B cell (primary cell): ENCODE measurements around the gene ANGEL2. TPM values are rescaled to one million over a fixed set of nuclear protein-coding genes. Genes with fewer than 3 reads are reported as not detected.

Experiments
- ATAC-seq: fragments of 200-7000 bp; cut with Tn5 transposase; one replicate; pipeline ENCODE4 v1.10.0; 2021; ENCODE audit warnings: low read depth, mild to moderate bottlenecking, moderate number of reproducible peaks, moderate library complexity
- CTCF ChIA-PET: fragments of 350-600 bp; sonication (Branson Sonifier 250); formaldehyde crosslinking; loops from one replicate; lab custom pipeline; 2021; ENCODE audit warnings: antibody characterized with exemption, inconsistent platforms; lab: Charles Lee
- POLR2A ChIA-PET: fragments of 350-600 bp; sonication (Branson Sonifier 250); formaldehyde crosslinking; loops from one replicate; lab custom pipeline; 2021; ENCODE audit warnings: antibody characterized with exemption; lab: Charles Lee
- DNase-seq: peaks from one replicate; pipeline ENCODE4 v3.0.0; 2013
- H2AFZ ChIP-seq: 2 replicates; pipeline ENCODE4 v1.6.1; 2012; ENCODE audit warnings: mild to moderate bottlenecking, low read depth, low read length; ENCODE audit not compliant: insufficient read depth, poor library complexity, severe bottlenecking
- H3K27ac ChIP-seq, 2 donors: 1 replicate in 1 of 2; 2 replicates in 1 of 2; pipeline ENCODE4 v1.5.1; 2012 to 2013; ENCODE audit warnings: low read length in 2 of 2, mild to moderate bottlenecking in 2 of 2, moderate library complexity in 1 of 2
- H3K27me3 ChIP-seq, 4 experiments: fragments of 200-600 bp in 1 of 4; sonication (generic) in 1 of 4; replicated peaks in 1 of 4; 1 replicate in 2 of 4; 2 replicates in 2 of 4; pipeline versions ENCODE4 v1.6.1 to v1.7.0; 2013 to 2016; ENCODE audit warnings: low read length in 3 of 4, mild to moderate bottlenecking in 2 of 4, mixed read lengths in 1 of 4, moderate library complexity in 1 of 4; ENCODE audit not compliant: insufficient read depth in 4 of 4, control insufficient read depth in 3 of 4; ENCODE audit errors: control extremely low read depth in 1 of 4
- H3K36me3 ChIP-seq, 2 experiments: replicated peaks in 1 of 2; 1 replicate in 1 of 2; 2 replicates in 1 of 2; pipeline versions ENCODE4 v1.6.1 to v1.7.1; 2013; ENCODE audit warnings: low read length in 1 of 2; ENCODE audit not compliant: insufficient read depth in 2 of 2, control insufficient read depth in 1 of 2; ENCODE audit errors: control extremely low read depth in 1 of 2, extremely low read depth in 1 of 2
- H3K4me1 ChIP-seq, 2 donors: fragments of 200-600 bp in 1 of 2; sonication (generic) in 1 of 2; 1 replicate in 1 of 2; 2 replicates in 1 of 2; pipeline versions ENCODE4 v1.5.1 to v1.6.1; 2013 to 2017; ENCODE audit warnings: low read length in 2 of 2; ENCODE audit not compliant: control insufficient read depth in 2 of 2, insufficient read depth in 2 of 2
- H3K4me2 ChIP-seq: replicated peaks from 2 replicates; pipeline ENCODE3; 2012; ENCODE audit warnings: mild to moderate bottlenecking, low read depth, low read length; ENCODE audit not compliant: poor library complexity, severe bottlenecking
- H3K4me3 ChIP-seq, 5 experiments: fragments of 200-600 bp in 1 of 5; sonication (generic) in 1 of 5; 1 replicate in 3 of 5; 2 replicates in 2 of 5; pipeline versions ENCODE4 v1.5.1 to v1.7.0; 2011 to 2016; ENCODE audit warnings: low read length in 4 of 5, mild to moderate bottlenecking in 4 of 5, low read depth in 2 of 5, control low read depth in 1 of 5, moderate library complexity in 1 of 5; ENCODE audit not compliant: insufficient read depth in 1 of 5; ENCODE audit errors: control extremely low read depth in 1 of 5, extremely low read depth in 1 of 5
- H3K79me2 ChIP-seq: fragments of 200-600 bp; sonication (generic); one replicate; pipeline ENCODE4 v1.6.0; 2016; ENCODE audit warnings: low read length; ENCODE audit not compliant: control insufficient read depth, insufficient read depth
- H3K9ac ChIP-seq: fragments of 200-600 bp; sonication (generic); 2 replicates; pipeline ENCODE4 v1.6.1; 2017; ENCODE audit warnings: mild to moderate bottlenecking, low read length, moderate library complexity
- H3K9me3 ChIP-seq, 3 donors: one replicate each; pipeline versions ENCODE4 v1.6.1 to v1.7.1; 2013; ENCODE audit warnings: low read length in 2 of 3; ENCODE audit not compliant: control insufficient read depth in 2 of 3, insufficient read depth in 1 of 3; ENCODE audit errors: control extremely low read depth in 1 of 3
- H4K20me1 ChIP-seq: 2 replicates; pipeline ENCODE4 v1.6.0; 2012; ENCODE audit warnings: mild to moderate bottlenecking, low read length; ENCODE audit not compliant: insufficient read depth, control insufficient read depth, poor library complexity, severe bottlenecking
- H3K27ac Mint-ChIP-seq: one replicate; pipeline ENCODE4 v1.8.0; 2021; ENCODE audit warnings: mixed read lengths
- H3K27me3 Mint-ChIP-seq: one replicate; pipeline ENCODE4 v1.8.0; 2021; ENCODE audit warnings: mixed read lengths
- H3K4me1 Mint-ChIP-seq: one replicate; pipeline ENCODE4 v1.8.0; 2021; ENCODE audit warnings: mixed read lengths
- H3K4me3 Mint-ChIP-seq: one replicate; pipeline ENCODE4 v1.8.0; 2021; ENCODE audit warnings: mixed read lengths
- H3K9me3 Mint-ChIP-seq: one replicate; pipeline ENCODE4 v1.8.0; 2022; ENCODE audit warnings: mixed read lengths; ENCODE audit not compliant: insufficient read depth
- EZH2 ChIP-seq: IDR thresholded peaks from 2 replicates; pipeline ENCODE4 v1.6.1; 2012; ENCODE audit warnings: borderline replicate concordance, low read depth, mild to moderate bottlenecking, moderate library complexity, low read length; ENCODE audit not compliant: insufficient read depth, poor library complexity, severe bottlenecking
- WGBS: methylation state at CpG from one replicate; pipeline ENCODE4 v1.1.5; 2013; ENCODE audit warnings: missing lambda C conversion rate; ENCODE audit not compliant: insufficient coverage; 5-methylcytosine and 5-hydroxymethylcytosine counted together
- intact Hi-C: fragments of 100-400 bp; cut with micrococcal nuclease; formaldehyde crosslinking; loops from one replicate; pipeline ENCODE4 v1.10.0; 2022
- polyA plus RNA-seq: library from polyadenylated mRNA; depleted of rRNA; stranded (reverse); fragments of >200 nt; gene quantifications from 2 replicates; pipeline ENCODE4 v1.2.3, GENCODE V29; 2012
- total RNA-seq, 2 donors: library from RNA; stranded (reverse); fragments of 120-200 nt in 1 of 2; gene quantifications; 1 replicate in 1 of 2; 2 replicates in 1 of 2; pipeline versions ENCODE4 v1.2.3 to v1.2.4, GENCODE V29; 2013 to 2022

The ANGEL2 gene
- total and polyA plus RNA-seq, 2 donors (not counting 1 experiment from before 2014, with no cell fraction given): 25.2 to 94.2 TPM

- no peak for DNase-seq
- H4K20me1 ChIP-seq: no peaks in the 10 kb centered on the region
- ChIA-PET CTCF (no interaction called here), POLR2A (no interaction called here)
- no peak for ATAC-seq
- intact Hi-C loops: no loop called here
- H3K4me2 ChIP-seq: no peak overlapping the region
- H3K9ac ChIP-seq: no peak overlapping the region
- WGBS: 82% methylated on average over 10 of the region's 16 CpGs
- no peaks in the 10 kb centered on the region for H3K9me3 ChIP-seq
- no peak overlapping the region for H3K4me3 Mint-ChIP-seq
- no peak overlapping the region for H3K27ac ChIP-seq
- no peaks in the 10 kb centered on the region for H3K27me3 ChIP-seq
- no peaks in the 10 kb centered on the region for H3K79me2 ChIP-seq
- H3K36me3 ChIP-seq: no peaks in the 10 kb centered on the region
- H3K4me1 ChIP-seq: peaks cover 0 to 9% of the 10 kb centered on the region in 2 donors
- no peak overlapping the region for H3K27ac Mint-ChIP-seq
- no peaks in the 10 kb centered on the region for H3K27me3 Mint-ChIP-seq
- no peaks in the 10 kb centered on the region for H3K9me3 Mint-ChIP-seq
- H3K4me1 Mint-ChIP-seq: peaks cover 1% of the 10 kb centered on the region
- no peak overlapping the region for H2AFZ ChIP-seq
- H3K4me3 ChIP-seq: no peak overlapping the region
- TF ChIP-seq EZH2: no peak
Observed at GRCh38 chr1:212977781-212978645, 37.7 kb downstream of the ANGEL2 start.

- H3K4me3 Mint-ChIP-seq: no peak overlapping the region
- H3K9ac ChIP-seq: no peak overlapping the region
- no peak overlapping the region for H2AFZ ChIP-seq
- H3K27ac Mint-ChIP-seq: no peak overlapping the region
- H3K4me1 ChIP-seq: peaks cover 0 to 8% of the 10 kb centered on the region in 2 donors
- no peak overlapping the region for H3K4me3 ChIP-seq
- no peak overlapping the region for H3K4me2 ChIP-seq
- no peaks in the 10 kb centered on the region for H3K9me3 Mint-ChIP-seq
- no peaks in the 10 kb centered on the region for H4K20me1 ChIP-seq
- ATAC-seq (no peak), DNase-seq (no peak)
- POLR2A ChIA-PET: no interaction called here
- H3K4me1 Mint-ChIP-seq: peaks cover 1% of the 10 kb centered on the region
- intact Hi-C loops: no loop called here
- no peak for TF ChIP-seq EZH2
- H3K27me3 ChIP-seq: no peaks in the 10 kb centered on the region
- no peak overlapping the region for H3K27ac ChIP-seq
- H3K36me3 ChIP-seq: no peaks in the 10 kb centered on the region
- H3K27me3 Mint-ChIP-seq: no peaks in the 10 kb centered on the region
- CTCF ChIA-PET: no interaction called here
- WGBS: 97% methylated on average over 7 of the region's 9 CpGs
- no peaks in the 10 kb centered on the region for H3K79me2 ChIP-seq
- no peaks in the 10 kb centered on the region for H3K9me3 ChIP-seq
Observed at GRCh38 chr1:212976586-212976985, 39.1 kb downstream of the ANGEL2 start.
